Astrocyte (in vitro differentiated cells and primary cell): ENCODE measurements around the gene SLC1A7. TPM values are rescaled to one million over a fixed set of nuclear protein-coding genes. Genes with fewer than 3 reads are reported as not detected.

Experiments
- DNase-seq: peaks from one replicate; pipeline ENCODE4 v3.0.0-alpha.2; 2010; ENCODE audit warnings: low read depth
- FAIRE-seq: peaks from 2 replicates; lab custom pipeline; 2011; peaks lifted over from hg19 to GRCh38; lab: Jason Lieb, UNC
- H2AFZ ChIP-seq: 2 replicates; pipeline ENCODE4 v1.6.0; 2012; ENCODE audit warnings: low read depth, low read length, inconsistent platforms
- H3K27ac ChIP-seq: 2 replicates; pipeline ENCODE4 v1.5.1; 2011; ENCODE audit warnings: low read depth, low read length, inconsistent platforms
- H3K27me3 ChIP-seq: 2 replicates; pipeline ENCODE4 v1.6.0; 2011; ENCODE audit warnings: low read length, inconsistent platforms; ENCODE audit not compliant: insufficient read depth
- H3K36me3 ChIP-seq: 2 replicates; pipeline ENCODE4 v1.5.1; 2011; ENCODE audit warnings: low read length, inconsistent platforms; ENCODE audit not compliant: insufficient read depth
- H3K4me1 ChIP-seq: 2 replicates; pipeline ENCODE4 v1.5.1; 2011; ENCODE audit warnings: low read length, inconsistent platforms; ENCODE audit not compliant: insufficient read depth
- H3K4me2 ChIP-seq: 2 replicates; pipeline ENCODE4 v1.6.0; 2012; ENCODE audit warnings: low read length, inconsistent platforms
- H3K4me3 ChIP-seq: 2 replicates; pipeline ENCODE4 v1.5.1; 2011; ENCODE audit warnings: low read depth, mild to moderate bottlenecking, low read length, inconsistent platforms; ENCODE audit not compliant: insufficient read depth
- H3K79me2 ChIP-seq: 2 replicates; pipeline ENCODE4 v1.6.0; 2012; ENCODE audit warnings: mild to moderate bottlenecking, low read length, inconsistent platforms; ENCODE audit not compliant: insufficient read depth
- H3K9ac ChIP-seq: 2 replicates; pipeline ENCODE4 v1.6.0; 2012; ENCODE audit warnings: mild to moderate bottlenecking, low read length, inconsistent platforms
- H3K9me3 ChIP-seq: 2 replicates; pipeline ENCODE4 v1.5.1; 2012; ENCODE audit warnings: low read depth, mild to moderate bottlenecking, low read length, inconsistent platforms; ENCODE audit not compliant: insufficient read depth
- H4K20me1 ChIP-seq: 2 replicates; pipeline ENCODE4 v1.6.0; 2012; ENCODE audit warnings: low read length, inconsistent platforms; ENCODE audit not compliant: insufficient read depth
- H3K27ac Mint-ChIP-seq: one replicate; pipeline ENCODE4 v1.8.0; 2021; ENCODE audit warnings: mild to moderate bottlenecking, mixed read lengths; ENCODE audit not compliant: unreplicated experiment
- H3K27me3 Mint-ChIP-seq: one replicate; pipeline ENCODE4 v1.8.0; 2021; ENCODE audit warnings: low read depth, mixed read lengths; ENCODE audit not compliant: unreplicated experiment
- H3K36me3 Mint-ChIP-seq: one replicate; pipeline ENCODE4 v1.8.0; 2021; ENCODE audit warnings: low read depth, mixed read lengths; ENCODE audit not compliant: unreplicated experiment
- H3K4me1 Mint-ChIP-seq: one replicate; pipeline ENCODE4 v1.8.0; 2021; ENCODE audit warnings: low read depth, mixed read lengths; ENCODE audit not compliant: unreplicated experiment
- H3K4me3 Mint-ChIP-seq: one replicate; pipeline ENCODE4 v1.8.0; 2021; ENCODE audit warnings: mild to moderate bottlenecking, moderate library complexity, mixed read lengths; ENCODE audit not compliant: unreplicated experiment
- H3K9me3 Mint-ChIP-seq: one replicate; pipeline ENCODE4 v1.8.0; 2021; ENCODE audit warnings: mild to moderate bottlenecking, mixed read lengths; ENCODE audit not compliant: unreplicated experiment
- CTCF ChIP-seq: IDR thresholded peaks from 2 replicates; pipeline ENCODE4 v1.5.1; 2011; ENCODE audit warnings: low read depth, mild to moderate bottlenecking, inconsistent platforms, low read length, moderate library complexity; ENCODE audit not compliant: insufficient read depth
- EZH2 ChIP-seq: IDR thresholded peaks from 2 replicates; pipeline ENCODE4 v1.6.1; 2012; ENCODE audit warnings: mild to moderate bottlenecking, low read length, inconsistent platforms; ENCODE audit not compliant: insufficient read depth
- total RNA-seq: library from RNA; stranded (reverse); gene quantifications from 2 replicates; pipeline ENCODE4 v1.2.1, GENCODE V29; 2021

The SLC1A7 gene
- total RNA-seq, 1 donor from 2014 or later: not detected

GRCh38 chr1:53047737-53048736 lies 94.4 kb downstream of the SLC1A7 start:
- H3K4me2 ChIP-seq: peak overlapping the region; percentile 72
- H3K9me3 ChIP-seq: no peaks in the 10 kb centered on the region
- FAIRE-seq: peak; percentile 94
- Mint-ChIP-seq H3K4me3 (no peak overlapping the region), H3K4me1 (peaks cover 28% of the 10 kb centered on the region), H3K36me3 (peaks cover 2% of the 10 kb centered on the region), H3K27ac (peak overlapping the region; percentile 44), H3K9me3 (no peaks in the 10 kb centered on the region), H3K27me3 (no peaks in the 10 kb centered on the region)
- H3K36me3 ChIP-seq: no peaks in the 10 kb centered on the region
- H3K9ac ChIP-seq: peak overlapping the region; percentile 63
- no peaks in the 10 kb centered on the region for H3K79me2 ChIP-seq
- peak overlapping the region; percentile 14 for H2AFZ ChIP-seq
- H3K27me3 ChIP-seq: no peaks in the 10 kb centered on the region
- no peaks in the 10 kb centered on the region for H4K20me1 ChIP-seq
- peaks cover 38% of the 10 kb centered on the region for H3K4me1 ChIP-seq
- peak overlapping the region; percentile 85 for H3K27ac ChIP-seq
- peak; percentile 98 for DNase-seq
- TF ChIP-seq EZH2 (no peak), CTCF (no peak)
- H3K4me3 ChIP-seq: peak overlapping the region; percentile 13

- peak; percentile 73 for DNase-seq
- H3K4me1 Mint-ChIP-seq: peaks cover 28% of the 10 kb centered on the region
Measured at GRCh38 chr1:53046930-53047329, 95.5 kb downstream of the SLC1A7 start.

More at GRCh38 chr1:53046930-53047329, 95.5 kb downstream of the SLC1A7 start:
- FAIRE-seq: no peak
- no peaks in the 10 kb centered on the region for H3K79me2 ChIP-seq
- H3K4me2 ChIP-seq: peak overlapping the region; percentile 72
- Mint-ChIP-seq H3K27me3 (no peaks in the 10 kb centered on the region), H3K27ac (no peak overlapping the region), H3K36me3 (peaks cover 2% of the 10 kb centered on the region), H3K4me3 (no peak overlapping the region), H3K9me3 (no peaks in the 10 kb centered on the region)
- no peaks in the 10 kb centered on the region for H3K36me3 ChIP-seq
- H2AFZ ChIP-seq: peak overlapping the region; percentile 18
- H3K9ac ChIP-seq: peak overlapping the region; percentile 63
- H3K27me3 ChIP-seq: no peaks in the 10 kb centered on the region
- H3K27ac ChIP-seq: peak overlapping the region; percentile 85
- no peak for TF ChIP-seq EZH2
- TF ChIP-seq CTCF: no peak
- no peaks in the 10 kb centered on the region for H4K20me1 ChIP-seq
- H3K4me3 ChIP-seq: no peak overlapping the region
- peaks cover 38% of the 10 kb centered on the region for H3K4me1 ChIP-seq
- no peaks in the 10 kb centered on the region for H3K9me3 ChIP-seq
